CD4-positive, alpha-beta T cell treated with Interleukin-12 subunit alpha and Interleukin-12 subunit beta, for 1 hour (primary cell): ENCODE results near the gene SHOC1.
A peak's percentile ranks its signal among the peaks of the same experiment; 100 is the strongest.
"Not testable (repeated sequence)": the region's sequence is repeated elsewhere in the genome, so short reads cannot be mapped to it uniquely, and the experiment has no call there.

Source experiments
- DNase-seq: peaks from one replicate; pipeline ENCODE4 v3.0.0-alpha.2; 2020

The SHOC1 gene

DNA sequence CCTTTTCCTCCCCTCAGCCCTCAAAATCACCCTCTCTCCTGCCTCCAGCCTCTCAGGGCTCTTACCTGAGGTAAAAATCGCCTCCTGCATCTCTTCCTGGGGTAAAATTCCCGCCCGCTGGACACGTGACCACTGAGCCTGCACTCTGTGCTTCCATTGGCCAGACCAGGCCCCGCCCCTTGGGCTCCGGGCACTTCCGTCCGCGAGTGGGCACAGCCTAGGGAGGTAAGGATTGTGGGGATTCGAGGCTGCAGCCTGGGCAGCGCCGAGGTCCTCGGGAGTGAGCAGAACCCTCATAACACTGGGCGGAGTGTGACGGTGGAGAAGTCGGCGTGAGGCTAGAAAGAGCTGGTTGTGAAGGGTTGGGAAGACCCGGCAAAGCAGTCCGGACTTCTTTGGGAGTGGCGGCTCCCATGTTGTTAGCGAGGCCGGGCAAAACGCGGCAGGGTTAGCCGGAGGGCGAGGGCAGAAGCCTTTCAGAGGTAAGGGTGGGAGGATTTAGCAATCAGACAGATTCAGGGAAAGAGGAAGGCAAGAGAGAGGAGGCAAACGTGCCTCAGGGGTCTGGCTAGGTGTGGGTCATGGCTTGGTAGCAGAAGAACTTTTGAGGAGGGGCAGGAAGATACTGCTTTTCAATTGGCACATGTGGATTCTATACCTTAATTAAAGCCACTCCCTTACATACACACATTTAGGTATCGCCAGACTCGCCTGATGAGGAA lies at the start of gene SHOC1:
TSS of gene SHOC1 (minus strand) at position 103 of the 722 bp plus-strand sequence. CDS start 3,519 bp downstream, outside the sequence.
- no peak for DNase-seq

GRCh38 chr9:111843971-111844370 lies 49.2 kb upstream of the SHOC1 start:
- DNase-seq = no peak

DNA sequence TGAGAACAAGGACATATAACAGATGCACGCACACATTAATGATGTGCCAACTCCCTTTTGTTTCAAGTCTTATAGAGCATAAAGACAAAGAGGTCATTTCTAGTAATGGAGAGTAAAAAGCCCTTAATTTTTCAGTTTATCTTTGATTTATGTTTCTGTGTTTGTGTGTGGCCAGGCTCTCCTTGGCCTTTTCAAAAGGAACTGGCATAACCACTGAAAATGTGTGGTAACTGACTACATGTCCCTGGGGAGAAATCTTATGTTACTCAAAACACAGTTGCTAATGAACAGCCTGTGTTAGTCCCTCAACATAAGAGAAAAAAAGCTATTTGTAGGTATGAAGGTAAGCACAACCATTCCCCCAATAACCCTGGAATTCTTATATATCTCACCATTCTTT lies 47.6 kb upstream of the SHOC1 start:
- no peak for DNase-seq

- no peak for DNase-seq
Measured at GRCh38 chr9:111840442-111840841, 45.7 kb upstream of the SHOC1 start.

DNA sequence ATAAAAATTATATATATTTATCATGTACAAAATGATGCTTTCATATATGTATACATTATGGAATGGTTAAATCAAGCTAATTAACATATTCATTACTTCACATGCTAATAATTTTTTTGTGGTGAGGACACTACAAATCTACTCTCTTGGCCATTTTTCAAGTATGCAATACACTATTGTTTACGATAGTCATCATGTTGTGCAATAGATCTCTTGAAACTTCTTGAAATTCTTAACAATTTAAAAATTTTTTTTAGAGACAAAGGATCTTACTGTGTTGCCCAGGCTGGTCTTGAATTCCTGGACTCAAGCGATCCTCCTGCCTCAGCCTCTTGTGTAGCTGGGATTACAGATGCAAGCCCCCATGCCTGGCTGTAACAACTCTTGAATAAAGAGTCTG lies 45.2 kb upstream of the SHOC1 start:
- no peak for DNase-seq

DNA sequence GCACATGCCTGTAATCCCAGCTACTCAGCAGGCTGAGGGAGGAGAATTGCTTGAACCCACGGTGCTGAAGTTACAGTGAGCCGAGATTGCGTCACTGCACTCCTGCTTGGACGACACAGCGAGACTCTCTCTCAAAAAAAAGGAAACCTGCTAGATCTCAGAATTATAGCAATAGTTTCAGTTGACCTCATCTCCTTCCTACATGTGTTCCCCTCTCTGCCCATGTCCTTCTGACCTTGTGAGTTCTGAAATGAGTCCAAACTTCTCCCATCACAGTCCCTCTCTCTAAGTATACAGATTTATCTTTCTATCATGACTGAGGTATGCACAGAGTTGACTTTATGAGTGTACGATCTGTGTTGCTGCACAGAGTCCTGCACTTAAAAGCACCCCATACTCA lies 44.6 kb upstream of the SHOC1 start:
- no peak for DNase-seq

- DNase-seq = no peak
Measured at GRCh38 chr9:111838439-111838838, 43.7 kb upstream of the SHOC1 start.

DNA sequence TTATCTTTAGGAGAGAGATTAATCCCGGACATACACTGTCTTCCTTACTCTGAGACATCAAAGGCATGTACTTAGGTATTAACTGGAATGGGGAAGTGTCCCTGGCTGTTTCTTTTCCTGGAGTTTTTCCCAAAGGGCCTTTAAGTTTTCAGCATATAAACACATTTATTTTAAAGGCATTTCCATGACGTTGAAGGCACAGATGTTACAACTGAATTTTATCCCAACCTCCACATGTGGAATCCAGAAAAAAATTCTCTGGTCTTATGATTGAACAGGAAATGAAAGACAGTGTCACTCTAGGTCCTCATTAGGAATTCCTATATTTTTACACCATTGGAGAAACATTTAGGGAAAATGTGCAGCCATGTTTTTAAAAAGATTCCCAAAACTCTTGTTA lies 41.6 kb upstream of the SHOC1 start:
- no peak for DNase-seq

DNA sequence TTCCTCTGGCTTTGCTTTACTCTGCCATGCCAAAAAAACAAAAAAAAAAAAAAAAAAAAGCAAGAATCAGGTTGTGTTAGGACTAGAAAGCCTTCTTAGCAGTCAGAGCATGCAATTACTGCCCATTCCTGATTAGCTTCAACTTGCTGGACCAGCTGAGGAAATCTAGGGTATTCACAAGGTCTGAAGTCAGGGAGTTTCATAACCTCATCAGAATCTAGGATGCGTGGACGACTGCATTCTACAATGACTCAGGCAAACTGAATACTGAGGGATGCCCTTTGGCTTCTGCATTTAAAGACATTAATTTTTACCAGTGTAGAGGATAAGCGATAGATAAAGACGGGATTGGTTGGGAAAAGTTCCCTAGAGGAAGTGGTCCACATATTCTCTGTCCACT lies 39.2 kb upstream of the SHOC1 start:
- DNase-seq = no peak

DNA sequence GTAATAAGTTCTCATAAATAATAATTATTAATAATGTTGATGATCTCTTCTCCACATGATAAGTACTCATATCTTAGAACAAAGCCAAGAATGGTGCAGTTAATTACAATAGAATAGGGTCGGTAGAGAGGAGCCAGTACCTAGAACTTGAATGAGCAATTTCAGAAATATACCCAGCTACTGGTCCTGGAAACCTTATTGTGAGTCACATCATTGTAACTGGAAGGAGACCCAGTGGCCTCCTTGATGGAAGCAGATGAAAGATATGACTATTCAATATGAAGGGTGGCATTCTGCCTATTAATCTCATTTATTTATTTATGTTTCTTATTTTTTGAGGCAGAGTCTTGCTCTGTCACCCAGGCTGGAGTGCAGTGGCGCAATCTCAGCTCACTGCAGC lies 37.7 kb upstream of the SHOC1 start:
- no peak for DNase-seq

DNA sequence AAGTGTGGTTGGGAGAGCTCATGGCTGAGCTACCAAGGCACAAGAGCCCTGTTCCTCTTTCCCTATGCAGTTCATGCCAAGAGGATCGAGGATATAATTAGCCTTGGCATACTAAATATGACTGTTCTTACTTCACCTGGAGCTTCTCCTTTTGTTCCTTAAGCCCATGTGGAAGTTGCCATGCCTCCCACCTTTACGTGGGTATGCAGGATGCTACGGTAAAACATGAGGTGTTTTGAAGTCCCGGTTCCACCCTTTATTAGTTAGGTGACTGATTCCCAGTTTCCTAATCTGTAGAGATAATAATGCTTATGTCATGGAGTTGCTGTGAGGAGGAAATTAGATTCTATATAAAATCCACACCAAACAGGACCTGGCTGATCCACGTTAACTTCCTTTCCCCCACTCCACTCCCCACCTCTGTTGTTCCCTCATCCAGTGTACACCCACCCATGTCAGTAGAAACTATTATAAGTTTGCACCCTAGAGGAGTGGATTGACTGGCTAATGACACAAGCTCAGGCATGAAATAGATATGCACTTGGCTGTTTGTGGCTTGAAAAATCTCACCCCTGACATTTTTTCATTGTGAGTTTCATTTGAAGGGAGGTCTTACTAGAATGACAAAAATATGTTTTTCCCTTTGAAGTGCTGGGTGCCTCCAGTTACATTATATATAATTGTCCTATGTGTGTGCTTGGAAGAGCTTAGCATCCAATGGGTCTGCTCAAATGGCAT lies 36.8 kb upstream of the SHOC1 start:
- DNase-seq = no peak

DNA sequence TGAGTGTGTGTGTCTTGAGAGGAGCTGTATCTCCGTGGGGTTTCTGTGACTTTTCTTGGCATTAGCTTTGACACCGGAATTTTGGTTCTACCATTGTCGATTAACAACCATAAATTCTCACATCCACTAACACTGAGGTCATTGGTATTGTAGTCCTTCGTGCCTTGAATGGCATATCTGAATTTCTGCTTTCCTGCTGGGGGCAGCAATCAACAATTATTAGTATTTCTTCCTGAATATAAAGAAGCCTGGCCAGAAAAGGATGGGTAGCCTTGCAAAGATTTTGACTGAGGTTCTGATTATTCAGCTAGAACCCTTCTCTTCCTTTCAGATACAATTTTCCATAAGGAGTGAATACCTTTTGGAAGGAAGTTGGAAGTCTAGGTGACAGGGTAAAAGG lies 33.5 kb upstream of the SHOC1 start:
- DNase-seq = peak; percentile 42

- no peak for DNase-seq
Measured at GRCh38 chr9:111825468-111826145, 30.9 kb upstream of the SHOC1 start.

- no peak for DNase-seq
Measured at GRCh38 chr9:111821006-111821528, 26.3 kb upstream of the SHOC1 start.

DNA sequence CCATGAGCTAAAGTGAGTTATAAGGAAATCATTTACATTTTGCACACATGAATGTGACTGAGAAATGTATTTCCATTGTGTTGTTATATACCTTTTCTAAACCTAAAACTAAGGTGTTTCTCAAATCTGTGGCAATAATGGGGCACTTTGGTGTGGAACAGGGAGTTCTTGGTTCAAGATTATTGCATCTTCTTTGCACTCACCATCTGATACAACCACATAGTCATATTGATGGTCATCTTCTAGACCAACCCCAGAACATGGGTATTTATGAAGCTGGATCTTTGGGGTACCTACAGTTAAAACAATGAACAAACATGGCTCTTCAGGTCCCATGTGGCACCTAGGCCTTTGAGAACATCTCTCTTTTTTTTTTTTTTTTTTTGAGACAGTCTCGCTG lies 24.6 kb upstream of the SHOC1 start:
- no peak for DNase-seq

- no peak for DNase-seq
Measured at GRCh38 chr9:111815285-111816070, 20.7 kb upstream of the SHOC1 start.

DNA sequence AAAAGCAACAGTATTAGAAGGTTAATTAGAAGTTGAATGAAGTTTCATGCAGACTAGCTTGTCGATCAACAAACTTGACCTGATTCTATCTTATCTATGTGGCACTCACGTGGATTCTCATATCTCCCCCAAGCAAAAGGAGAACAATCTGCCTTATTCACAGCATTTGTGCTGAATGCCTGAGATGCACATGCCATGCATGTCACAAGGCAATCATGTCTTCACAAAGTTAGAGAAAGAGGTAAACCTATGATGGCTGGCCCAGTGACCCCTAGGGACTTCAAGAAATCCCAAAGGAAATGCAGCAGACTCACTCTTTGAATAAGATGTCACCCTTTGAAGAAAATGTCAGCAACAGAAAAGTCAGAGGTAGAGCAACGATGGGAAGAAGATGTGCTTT lies 17.6 kb upstream of the SHOC1 start:
- DNase-seq = no peak

- no peak for DNase-seq
Measured at GRCh38 chr9:111810908-111811307, 16.2 kb upstream of the SHOC1 start.

- DNase-seq = not testable (repeated sequence)
Measured at GRCh38 chr9:111810415-111810814, 15.7 kb upstream of the SHOC1 start.

DNA sequence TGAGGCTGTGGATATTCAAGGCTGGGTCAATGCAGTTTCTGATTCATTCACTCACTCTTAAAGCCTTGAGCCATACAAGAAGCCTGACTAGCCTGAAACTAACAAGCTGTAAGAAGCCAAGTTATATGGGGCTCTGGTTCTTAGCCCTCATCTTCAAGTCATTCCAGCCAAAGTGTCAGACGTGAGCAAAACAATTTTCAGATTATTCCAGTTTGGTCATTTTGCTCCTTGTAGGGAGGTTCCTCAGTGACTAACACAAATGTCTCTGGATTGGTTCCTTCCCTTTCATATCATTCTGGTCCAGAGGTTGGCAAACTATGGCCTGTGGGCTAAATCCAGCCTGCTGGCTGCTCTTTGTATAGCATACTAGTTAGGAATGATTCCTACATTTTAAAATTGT lies 12.5 kb upstream of the SHOC1 start:
- no peak for DNase-seq

GRCh38 chr9:111806259-111806658 lies 11.5 kb upstream of the SHOC1 start:
- DNase-seq = no peak

DNA sequence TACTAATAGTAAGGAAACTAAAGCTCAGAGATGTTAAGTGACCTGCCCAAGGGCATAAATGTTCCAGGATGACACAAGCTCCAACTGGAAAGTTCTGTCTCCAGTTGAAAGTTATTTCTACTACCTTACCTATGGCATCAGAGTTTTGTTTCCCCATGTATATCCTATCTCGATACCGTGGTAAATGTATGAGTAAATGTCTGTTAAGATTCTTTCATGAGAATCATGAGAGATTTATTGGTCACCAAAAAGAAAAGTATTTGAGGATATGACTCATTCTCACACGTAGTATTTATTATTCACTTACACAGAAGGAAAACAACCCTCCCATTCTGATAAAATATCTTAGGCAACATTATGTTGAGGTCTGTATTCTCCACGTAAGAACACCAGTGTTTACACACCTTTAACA lies 11.1 kb upstream of the SHOC1 start:
- no peak for DNase-seq

DNA sequence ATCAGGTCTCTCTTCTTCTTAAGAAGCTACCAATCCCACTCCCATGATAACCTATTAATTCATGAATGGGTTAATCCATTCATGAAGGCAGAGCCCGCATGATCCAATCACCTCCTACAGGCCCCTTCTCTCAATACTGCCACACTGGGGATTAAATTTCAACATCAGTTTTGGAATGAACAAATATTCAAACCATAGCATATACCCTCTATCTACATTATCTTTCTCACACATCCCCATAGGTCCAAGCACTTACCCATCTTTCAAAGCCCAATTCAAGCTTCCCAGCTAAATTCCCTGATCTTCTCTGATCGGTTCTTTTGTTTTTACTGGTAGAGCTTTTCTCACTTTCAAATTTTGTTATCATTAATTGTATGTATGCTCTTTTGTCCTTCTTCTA lies 10.5 kb upstream of the SHOC1 start:
- no peak for DNase-seq
